Liver (tissue), 9 donors: Measurements from ENCODE around the gene HECTD1. TPM values are rescaled to one million over a fixed set of nuclear protein-coding genes. Genes with fewer than 3 reads are reported as not detected.
"Not testable (repeated sequence)": the region's sequence is repeated elsewhere in the genome, so short reads cannot be mapped to it uniquely, and the experiment has no call there.

ENCODE experiments used
- DNase-seq: peaks from one replicate; pipeline ENCODE4 v3.0.0-alpha.2; 2017; ENCODE audit warnings: low spot score
- H3K27ac ChIP-seq, 2 donors: one replicate each; pipeline ENCODE4 v1.7.0; 2013; ENCODE audit warnings: inconsistent platforms in 2 of 2, low read length in 2 of 2, control low read depth in 1 of 2, low read depth in 1 of 2, mild to moderate bottlenecking in 1 of 2
- H3K27me3 ChIP-seq, 4 donors: one replicate each; pipeline versions ENCODE4 v1.6.1 to v1.7.0; 2013; ENCODE audit warnings: low read length in 3 of 4, inconsistent platforms in 1 of 4, mild to moderate bottlenecking in 1 of 4, moderate library complexity in 1 of 4; ENCODE audit not compliant: control insufficient read depth in 4 of 4, insufficient read depth in 4 of 4
- H3K36me3 ChIP-seq, 4 donors: one replicate each; pipeline versions ENCODE4 v1.6.1 to v1.7.0; 2013; ENCODE audit warnings: low read length in 3 of 4, mild to moderate bottlenecking in 3 of 4, low read depth in 1 of 4, moderate library complexity in 1 of 4; ENCODE audit not compliant: control insufficient read depth in 4 of 4, insufficient read depth in 3 of 4
- H3K4me1 ChIP-seq, 4 donors: one replicate each; pipeline versions ENCODE4 v1.6.1 to v1.7.0; 2013; ENCODE audit warnings: low read length in 3 of 4, mild to moderate bottlenecking in 3 of 4, moderate library complexity in 1 of 4; ENCODE audit not compliant: control insufficient read depth in 4 of 4, insufficient read depth in 4 of 4
- H3K4me3 ChIP-seq, 3 donors: one replicate each; pipeline versions ENCODE4 v1.6.1 to v1.7.0; 2013; ENCODE audit warnings: low read length in 3 of 3, control low read depth in 1 of 3, low read depth in 1 of 3, mild to moderate bottlenecking in 1 of 3
- H3K9ac ChIP-seq, 2 donors: one replicate each; pipeline ENCODE4 v1.7.0; 2013; ENCODE audit warnings: low read length in 2 of 2, mild to moderate bottlenecking in 2 of 2, moderate library complexity in 2 of 2, control low read depth in 1 of 2, low read depth in 1 of 2
- H3K9me3 ChIP-seq, 4 donors: one replicate each; pipeline versions ENCODE4 v1.6.1 to v1.7.0; 2013; ENCODE audit warnings: low read length in 3 of 4; ENCODE audit not compliant: control insufficient read depth in 4 of 4
- EGR1 ChIP-seq, 2 donors: IDR thresholded peaks; 2 replicates each; pipeline ENCODE4 v1.6.1; 2016 to 2018; ENCODE audit warnings: antibody characterized with exemption in 2 of 2, low read depth in 2 of 2
- FOXA1 ChIP-seq: IDR thresholded peaks from 2 replicates; pipeline ENCODE4 v1.6.1; 2016; ENCODE audit warnings: antibody characterized with exemption
- FOXA2 ChIP-seq: IDR thresholded peaks from 2 replicates; pipeline ENCODE4 v1.6.1; 2016; ENCODE audit warnings: antibody characterized with exemption
- HNF4A ChIP-seq, 2 donors: conservative IDR thresholded peaks; 2 replicates each; pipeline ENCODE4 v1.6.1; 2016; ENCODE audit warnings: antibody characterized with exemption in 2 of 2, mild to moderate bottlenecking in 2 of 2
- HNF4G ChIP-seq: IDR thresholded peaks from 2 replicates; pipeline ENCODE4 v1.6.1; 2016; ENCODE audit warnings: antibody characterized with exemption
- JUND ChIP-seq, 2 donors: IDR thresholded peaks; 2 replicates each; pipeline ENCODE4 v1.6.1; 2016; ENCODE audit warnings: antibody characterized with exemption in 2 of 2
- NR2F2 ChIP-seq: IDR thresholded peaks from 2 replicates; pipeline ENCODE4 v1.6.1; 2016; ENCODE audit warnings: antibody characterized with exemption
- RAD21 ChIP-seq, 2 donors: IDR thresholded peaks; 2 replicates each; pipeline ENCODE4 v1.6.1; 2016; ENCODE audit warnings: antibody characterized with exemption in 2 of 2, mild to moderate bottlenecking in 2 of 2
- RXRA ChIP-seq, 2 donors: IDR thresholded peaks; 2 replicates each; pipeline ENCODE4 v1.6.1; 2017 to 2018; ENCODE audit warnings: antibody characterized with exemption in 2 of 2, mild to moderate bottlenecking in 1 of 2
- SP1 ChIP-seq: IDR thresholded peaks from 2 replicates; pipeline ENCODE4 v1.6.1; 2018; ENCODE audit warnings: antibody characterized with exemption, mild to moderate bottlenecking
- TAF1 ChIP-seq: conservative IDR thresholded peaks from 2 replicates; pipeline ENCODE4 v1.6.1; 2016; ENCODE audit warnings: antibody characterized with exemption, mild to moderate bottlenecking
- YY1 ChIP-seq: IDR thresholded peaks from 2 replicates; pipeline ENCODE4 v1.6.1; 2016; ENCODE audit warnings: antibody characterized with exemption, mild to moderate bottlenecking
- WGBS: extraction: QIAGEN DNeasy Blood & Tissue Kit; methylation state at CpG from one replicate; pipeline ENCODE4 v1.1.7; 2013; 5-methylcytosine and 5-hydroxymethylcytosine counted together
- polyA plus RNA-seq, 2 donors: library from polyadenylated mRNA; stranded (reverse) in 1 of 2; unstranded in 1 of 2; fragments of 200-250 nt in 1 of 2; fragments of >200 nt in 1 of 2; fragmentation: Nextera tagmentation in 1 of 2; extraction: Ambion mirVana in 1 of 2; gene quantifications; one replicate each; pipeline versions ENCODE4 v1.2.1 to v1.2.3, GENCODE V29; 2013 to 2015
- total RNA-seq, 2 donors: library from RNA; depleted of rRNA; stranded (reverse); fragments of >200 nt; gene quantifications; one replicate each; pipeline ENCODE4 v1.2.3, GENCODE V29; 2014
- TF ChIP-seq, protein P1 (sequence below): IDR thresholded peaks from 2 replicates; pipeline ENCODE4 v1.6.1; 2016; ENCODE audit warnings: antibody characterized with exemption
- TF ChIP-seq, protein P2 (sequence below): IDR thresholded peaks from 2 replicates; pipeline ENCODE4 v1.6.1; 2016; ENCODE audit warnings: antibody characterized with exemption
- TF ChIP-seq, protein P3 (sequence below): IDR thresholded peaks from 2 replicates; pipeline ENCODE4 v1.6.1; 2016; ENCODE audit warnings: antibody characterized with exemption, mild to moderate bottlenecking
- TF ChIP-seq, protein P4 (sequence below): IDR thresholded peaks from 2 replicates; pipeline ENCODE4 v1.6.1; 2016; ENCODE audit warnings: antibody characterized with exemption
- donor health status: healthy.
- donor health status: healthy.
- donor health status: healthy.
- donor health status: healthy.
- donor health status: healthy.

The HECTD1 gene
- total and polyA plus RNA-seq, 4 donors: 46.8 to 256 (median 118) TPM

DNA sequence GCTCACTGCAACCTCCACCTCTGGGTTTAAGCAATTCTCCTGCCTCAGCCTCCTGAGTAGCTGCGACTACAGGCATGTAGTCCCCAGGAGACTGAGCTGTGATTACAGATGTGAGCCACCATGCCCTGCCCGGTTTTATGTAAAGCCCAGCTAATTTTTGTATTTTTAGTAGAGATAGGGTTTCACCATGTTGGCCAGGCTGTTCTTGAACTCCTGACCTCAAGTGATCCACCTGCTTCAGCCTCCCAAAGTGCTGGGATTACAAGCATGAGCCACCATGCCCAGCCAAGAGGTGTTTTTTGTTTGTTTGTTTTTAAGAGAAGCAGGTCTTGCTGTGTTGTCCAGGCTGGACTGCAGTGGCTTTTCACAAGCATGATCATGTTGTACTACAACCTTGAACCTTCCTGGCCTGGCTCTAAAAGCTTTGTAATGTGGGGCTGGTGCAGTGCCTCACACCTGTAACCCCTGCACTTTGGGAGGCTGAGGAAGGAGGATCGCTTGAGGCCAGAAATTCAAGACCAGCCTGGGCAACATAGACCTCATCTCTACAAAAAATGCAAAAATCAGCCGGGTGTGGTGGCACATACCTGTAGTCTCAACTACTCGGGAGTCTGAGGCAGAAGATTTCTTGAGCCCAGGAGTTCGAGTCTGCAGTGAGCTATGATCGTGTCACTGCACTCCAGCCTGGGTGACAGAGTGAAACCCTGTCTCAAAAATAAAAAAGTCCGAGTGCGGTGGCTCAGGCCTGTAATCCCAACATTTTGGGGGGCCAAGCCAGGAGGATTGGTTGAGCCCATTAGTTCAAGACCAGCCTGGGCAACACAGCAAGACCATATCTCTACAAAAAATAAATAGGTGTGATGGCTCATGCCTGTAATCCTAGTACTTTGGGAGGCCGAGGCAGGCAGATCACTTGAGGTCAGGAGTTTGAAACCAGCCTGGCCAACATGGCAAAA is 113.4 kb downstream of the HECTD1 start:
- Histone ChIP-seq H3K36me3 (peaks cover 1 to 17% (median 13%) of the 10 kb centered on the region in 4 donors), H3K4me1 (peaks cover 6 to 23% (median 11%) of the 10 kb centered on the region in 4 donors)
- not testable (repeated sequence) for DNase-seq, H3K4me3 ChIP-seq, H3K27me3 ChIP-seq, H3K27ac ChIP-seq, H3K9ac ChIP-seq, H3K9me3 ChIP-seq
- 97% methylated on average over 10 of the region's 10 CpGs for WGBS

DNA sequence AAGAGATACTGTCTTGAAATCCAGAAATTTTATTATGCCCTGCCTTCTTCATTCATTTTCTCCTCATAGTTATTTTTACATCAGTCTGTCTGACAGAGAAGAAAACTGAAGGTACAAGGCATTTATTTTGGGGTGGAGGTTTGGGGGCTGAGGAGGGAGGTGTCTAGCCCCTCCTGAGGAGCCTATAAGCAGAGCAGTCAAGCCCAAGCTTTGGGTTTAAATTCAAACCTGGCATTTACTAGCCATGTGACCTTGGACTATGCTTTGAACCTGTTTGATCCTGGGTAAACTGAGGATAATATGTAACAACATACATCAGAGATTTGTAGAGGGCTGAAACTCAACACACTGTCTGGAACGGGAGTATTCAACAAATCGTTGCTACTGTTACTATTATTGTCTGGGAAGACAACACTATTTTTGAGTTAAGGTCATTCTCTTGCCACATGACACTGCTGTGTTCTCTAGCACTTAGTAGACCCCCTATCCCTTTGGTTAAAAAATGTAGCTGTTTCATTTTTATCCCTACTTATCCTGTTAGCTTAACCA is 115.4 kb downstream of the HECTD1 start:
- no peak overlapping the region for H3K9ac ChIP-seq
- H3K27me3 ChIP-seq: no peaks in the 10 kb centered on the region
- peak overlapping the region; percentile 91 to 96 for H3K27ac ChIP-seq
- no peak for DNase-seq
- WGBS: 76% methylated on average over 2 of the region's 2 CpGs
- H3K4me3 ChIP-seq: no peak overlapping the region
- peaks cover 0 to 2% (median 0%) of the 10 kb centered on the region in 4 donors for H3K36me3 ChIP-seq
- peaks cover 6 to 23% (median 11%) of the 10 kb centered on the region in 4 donors for H3K4me1 ChIP-seq
- TF ChIP-seq TAF1 (no peak), NR2F2 (no peak), HNF4G (no peak), FOXA2 (no peak), RAD21 (IDR thresholded peaks at IDR 0.05) (no peak), EGR1 (IDR thresholded peaks at IDR 0.05; ENCODE audit: low read depth in 2 of 2) (no peak), JUND (IDR thresholded peaks at IDR 0.05) (no peak)
- TF ChIP-seq, protein P1, sequence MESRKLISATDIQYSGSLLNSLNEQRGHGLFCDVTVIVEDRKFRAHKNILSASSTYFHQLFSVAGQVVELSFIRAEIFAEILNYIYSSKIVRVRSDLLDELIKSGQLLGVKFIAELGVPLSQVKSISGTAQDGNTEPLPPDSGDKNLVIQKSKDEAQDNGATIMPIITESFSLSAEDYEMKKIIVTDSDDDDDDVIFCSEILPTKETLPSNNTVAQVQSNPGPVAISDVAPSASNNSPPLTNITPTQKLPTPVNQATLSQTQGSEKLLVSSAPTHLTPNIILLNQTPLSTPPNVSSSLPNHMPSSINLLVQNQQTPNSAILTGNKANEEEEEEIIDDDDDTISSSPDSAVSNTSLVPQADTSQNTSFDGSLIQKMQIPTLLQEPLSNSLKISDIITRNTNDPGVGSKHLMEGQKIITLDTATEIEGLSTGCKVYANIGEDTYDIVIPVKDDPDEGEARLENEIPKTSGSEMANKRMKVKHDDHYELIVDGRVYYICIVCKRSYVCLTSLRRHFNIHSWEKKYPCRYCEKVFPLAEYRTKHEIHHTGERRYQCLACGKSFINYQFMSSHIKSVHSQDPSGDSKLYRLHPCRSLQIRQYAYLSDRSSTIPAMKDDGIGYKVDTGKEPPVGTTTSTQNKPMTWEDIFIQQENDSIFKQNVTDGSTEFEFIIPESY: no peak
- TF ChIP-seq, protein P2, sequence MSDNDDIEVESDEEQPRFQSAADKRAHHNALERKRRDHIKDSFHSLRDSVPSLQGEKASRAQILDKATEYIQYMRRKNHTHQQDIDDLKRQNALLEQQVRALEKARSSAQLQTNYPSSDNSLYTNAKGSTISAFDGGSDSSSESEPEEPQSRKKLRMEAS: no peak
- H3K9me3 ChIP-seq: no peaks in the 10 kb centered on the region

DNA sequence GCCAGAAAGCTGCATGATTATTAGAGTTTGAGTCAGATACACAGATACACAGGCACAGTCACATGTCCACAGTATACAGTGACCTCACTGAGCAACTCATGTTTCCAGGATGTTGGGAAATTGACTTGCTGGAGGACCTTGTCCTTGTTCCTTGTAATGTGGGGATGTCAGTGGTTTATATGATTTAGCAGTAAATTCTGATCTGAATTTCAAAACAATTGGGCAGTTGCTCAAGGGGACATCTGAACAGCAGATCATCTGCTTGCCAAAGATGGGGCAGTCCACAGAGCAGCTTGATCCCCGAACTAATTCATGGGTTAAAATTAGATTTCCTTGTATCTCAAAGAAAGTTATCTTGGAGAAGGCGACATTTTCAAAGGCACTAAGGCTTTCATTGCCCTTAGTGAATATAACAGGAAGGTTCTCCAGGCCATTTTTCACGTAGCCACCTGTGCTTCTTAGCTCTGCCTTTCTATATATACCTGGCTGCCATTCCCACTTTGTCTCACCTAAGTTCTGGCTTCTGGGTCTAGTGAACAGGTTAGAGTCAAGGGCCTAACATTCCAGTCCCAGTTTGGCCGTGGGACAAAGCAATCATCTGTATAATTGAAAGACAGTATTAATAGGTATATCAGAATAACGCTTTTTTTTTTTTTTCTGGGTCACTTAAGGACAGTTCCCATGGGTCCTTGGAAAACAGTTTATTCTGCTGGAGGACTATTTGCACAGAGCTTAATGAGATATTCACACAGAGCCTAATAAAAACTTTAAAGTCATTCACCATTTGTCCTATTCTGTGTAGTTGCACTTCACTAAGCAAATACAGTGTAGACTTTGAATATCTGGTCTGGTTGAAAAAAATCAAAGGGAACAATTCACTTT is 116.5 kb downstream of the HECTD1 start:
- Histone ChIP-seq H3K27me3 (no peaks in the 10 kb centered on the region), H3K4me1 (peaks cover 6 to 23% (median 11%) of the 10 kb centered on the region in 4 donors), H3K36me3 (peaks cover 0 to 2% (median 0%) of the 10 kb centered on the region in 4 donors), H3K9ac (peak overlapping the region; percentile 13 to 79), H3K4me3 (no peak overlapping the region), H3K9me3 (no peaks in the 10 kb centered on the region), H3K27ac (peak overlapping the region; percentile 91 to 96)
- 45% methylated on average over 5 of the region's 5 CpGs for WGBS
- no peak for DNase-seq
- no peak for TF ChIP-seq YY1
- no peak for TF ChIP-seq TAF1
- TF ChIP-seq, protein P2: peak; percentile 80
- TF ChIP-seq, protein P3, sequence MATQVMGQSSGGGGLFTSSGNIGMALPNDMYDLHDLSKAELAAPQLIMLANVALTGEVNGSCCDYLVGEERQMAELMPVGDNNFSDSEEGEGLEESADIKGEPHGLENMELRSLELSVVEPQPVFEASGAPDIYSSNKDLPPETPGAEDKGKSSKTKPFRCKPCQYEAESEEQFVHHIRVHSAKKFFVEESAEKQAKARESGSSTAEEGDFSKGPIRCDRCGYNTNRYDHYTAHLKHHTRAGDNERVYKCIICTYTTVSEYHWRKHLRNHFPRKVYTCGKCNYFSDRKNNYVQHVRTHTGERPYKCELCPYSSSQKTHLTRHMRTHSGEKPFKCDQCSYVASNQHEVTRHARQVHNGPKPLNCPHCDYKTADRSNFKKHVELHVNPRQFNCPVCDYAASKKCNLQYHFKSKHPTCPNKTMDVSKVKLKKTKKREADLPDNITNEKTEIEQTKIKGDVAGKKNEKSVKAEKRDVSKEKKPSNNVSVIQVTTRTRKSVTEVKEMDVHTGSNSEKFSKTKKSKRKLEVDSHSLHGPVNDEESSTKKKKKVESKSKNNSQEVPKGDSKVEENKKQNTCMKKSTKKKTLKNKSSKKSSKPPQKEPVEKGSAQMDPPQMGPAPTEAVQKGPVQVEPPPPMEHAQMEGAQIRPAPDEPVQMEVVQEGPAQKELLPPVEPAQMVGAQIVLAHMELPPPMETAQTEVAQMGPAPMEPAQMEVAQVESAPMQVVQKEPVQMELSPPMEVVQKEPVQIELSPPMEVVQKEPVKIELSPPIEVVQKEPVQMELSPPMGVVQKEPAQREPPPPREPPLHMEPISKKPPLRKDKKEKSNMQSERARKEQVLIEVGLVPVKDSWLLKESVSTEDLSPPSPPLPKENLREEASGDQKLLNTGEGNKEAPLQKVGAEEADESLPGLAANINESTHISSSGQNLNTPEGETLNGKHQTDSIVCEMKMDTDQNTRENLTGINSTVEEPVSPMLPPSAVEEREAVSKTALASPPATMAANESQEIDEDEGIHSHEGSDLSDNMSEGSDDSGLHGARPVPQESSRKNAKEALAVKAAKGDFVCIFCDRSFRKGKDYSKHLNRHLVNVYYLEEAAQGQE: peak; percentile 78
- peak; percentile 8 for TF ChIP-seq FOXA1
- TF ChIP-seq HNF4G: peak; percentile 71
- peak; percentile 93 to 95 for TF ChIP-seq HNF4A (conservative IDR thresholded peaks at IDR 0.05)
- TF ChIP-seq NR2F2: no peak
- peak; percentile 65 to 85 for TF ChIP-seq RXRA (IDR thresholded peaks at IDR 0.05)
- peak; percentile 92 to 97 for TF ChIP-seq JUND (IDR thresholded peaks at IDR 0.05)
- TF ChIP-seq RAD21 (IDR thresholded peaks at IDR 0.05): peak; percentile 45 to 57
- TF ChIP-seq, protein P4, sequence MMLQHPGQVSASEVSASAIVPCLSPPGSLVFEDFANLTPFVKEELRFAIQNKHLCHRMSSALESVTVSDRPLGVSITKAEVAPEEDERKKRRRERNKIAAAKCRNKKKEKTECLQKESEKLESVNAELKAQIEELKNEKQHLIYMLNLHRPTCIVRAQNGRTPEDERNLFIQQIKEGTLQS: peak; percentile 46
- TF ChIP-seq SP1: peak; percentile 90
- TF ChIP-seq EGR1 (IDR thresholded peaks at IDR 0.05; ENCODE audit: low read depth in 2 of 2): peak in 1 of 2 donors; percentile 81
